Effector memory CD8-positive, alpha-beta T cell (primary cell): ENCODE measurements around the gene ABCC9.

Experiments used
- ATAC-seq: fragments of 150-1000 bp; cut with Tn5 transposase; replicated peaks from 2 replicates; pipeline ENCODE4 v1.10.0; 2021; ENCODE audit warnings: mild to moderate bottlenecking, moderate library complexity
- DNase-seq, 3 experiments: peaks; one replicate each; pipeline ENCODE4 v3.0.0; 2021
- H3K27ac Mint-ChIP-seq, 2 donors: one replicate each; pipeline ENCODE4 v1.8.0; 2022; ENCODE audit warnings: mild to moderate bottlenecking in 2 of 2, mixed read lengths in 2 of 2, moderate library complexity in 2 of 2
- H3K27me3 Mint-ChIP-seq, 2 donors: one replicate each; pipeline ENCODE4 v1.8.0; 2022; ENCODE audit warnings: mixed read lengths in 2 of 2
- H3K36me3 Mint-ChIP-seq: one replicate; pipeline ENCODE4 v1.8.0; 2022; ENCODE audit warnings: mild to moderate bottlenecking, moderate library complexity, mixed read lengths; ENCODE audit not compliant: insufficient read depth
- H3K4me1 Mint-ChIP-seq, 2 donors: one replicate each; pipeline ENCODE4 v1.8.0; 2022; ENCODE audit warnings: low read depth in 2 of 2, mixed read lengths in 2 of 2
- H3K4me3 Mint-ChIP-seq, 2 donors: one replicate each; pipeline ENCODE4 v1.8.0; 2022; ENCODE audit warnings: mild to moderate bottlenecking in 2 of 2, mixed read lengths in 2 of 2, moderate library complexity in 2 of 2
- H3K9me3 Mint-ChIP-seq, 2 donors: one replicate each; pipeline ENCODE4 v1.8.0; 2022; ENCODE audit warnings: mixed read lengths in 2 of 2

The ABCC9 gene

DNA sequence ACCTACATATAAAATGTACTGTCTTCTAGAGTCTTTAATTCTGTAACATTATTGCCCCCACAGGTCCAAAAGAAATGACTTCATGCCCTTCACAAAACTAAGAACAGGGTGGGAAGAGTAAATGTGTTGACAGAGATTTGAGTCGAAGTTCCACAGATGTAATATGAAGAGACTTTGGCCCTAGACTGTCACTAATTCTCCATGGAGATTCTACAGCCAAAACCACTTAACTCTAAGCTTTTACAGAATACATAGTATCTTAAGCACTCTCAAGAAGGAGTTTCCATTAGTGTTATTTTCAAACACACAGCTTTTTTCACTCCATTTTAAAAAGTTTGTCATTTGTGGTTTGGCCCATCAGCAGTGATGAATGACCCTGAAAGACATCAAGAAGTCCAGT, 56.3 kb downstream of the ABCC9 start:
- Mint-ChIP-seq H3K9me3 (peaks cover 0 to 2% of the 10 kb centered on the region in 2 donors), H3K4me1 (no peaks in the 10 kb centered on the region), H3K27ac (no peak overlapping the region), H3K4me3 (no peak overlapping the region), H3K36me3 (no peaks in the 10 kb centered on the region), H3K27me3 (peaks cover 0 to 5% of the 10 kb centered on the region in 2 donors)
- no peak for DNase-seq
- ATAC-seq: no peak

DNA sequence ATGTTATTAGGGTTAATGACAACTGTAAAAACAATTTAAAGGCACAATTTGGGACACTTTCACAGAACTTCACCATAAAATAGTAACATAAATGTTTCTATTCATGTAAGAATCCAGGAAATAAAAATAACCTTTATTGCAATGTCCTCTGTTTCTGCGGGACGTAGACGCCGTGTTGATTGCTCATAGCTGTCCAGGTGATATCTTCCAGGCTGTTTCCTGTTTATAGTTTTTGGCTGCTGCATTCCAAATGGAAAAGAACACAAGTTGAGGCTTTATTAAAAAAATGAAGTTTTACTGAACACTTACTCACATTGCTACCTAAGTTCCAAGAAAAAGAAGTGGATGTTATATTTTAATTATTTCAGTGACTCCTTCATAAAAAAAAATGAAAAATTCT, 58.6 kb downstream of the ABCC9 start:
- no peak overlapping the region for H3K4me3 Mint-ChIP-seq
- no peaks in the 10 kb centered on the region for H3K36me3 Mint-ChIP-seq
- H3K27me3 Mint-ChIP-seq: peaks cover 0 to 5% of the 10 kb centered on the region in 2 donors
- no peaks in the 10 kb centered on the region for H3K9me3 Mint-ChIP-seq
- ATAC-seq (no peak), DNase-seq (no peak)
- H3K27ac Mint-ChIP-seq: no peak overlapping the region
- no peaks in the 10 kb centered on the region for H3K4me1 Mint-ChIP-seq

DNA sequence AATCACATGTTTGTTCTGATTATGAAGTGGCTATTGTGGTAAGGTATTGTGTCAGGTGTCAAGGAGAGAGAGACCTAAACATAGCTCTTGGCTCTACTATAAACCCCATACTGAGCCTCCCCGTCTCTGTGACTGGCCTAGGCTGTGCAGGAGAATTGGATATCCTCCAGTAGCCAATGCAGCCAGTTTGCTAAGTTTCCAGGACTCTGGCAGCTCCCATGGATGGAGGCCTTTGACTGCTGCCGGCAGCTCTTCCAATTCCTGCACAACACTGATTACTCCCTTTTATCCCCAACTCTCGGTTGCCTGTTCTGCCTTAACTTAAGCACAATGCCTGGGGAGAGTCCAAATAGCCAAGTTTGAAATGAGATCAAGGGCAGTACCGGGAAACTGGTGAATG, 59.3 kb downstream of the ABCC9 start:
- H3K27me3 Mint-ChIP-seq: peaks cover 0 to 5% of the 10 kb centered on the region in 2 donors
- ATAC-seq (no peak), DNase-seq (no peak)
- H3K9me3 Mint-ChIP-seq: no peaks in the 10 kb centered on the region
- H3K4me1 Mint-ChIP-seq: no peaks in the 10 kb centered on the region
- H3K36me3 Mint-ChIP-seq: no peaks in the 10 kb centered on the region
- H3K4me3 Mint-ChIP-seq: no peak overlapping the region
- H3K27ac Mint-ChIP-seq: no peak overlapping the region

DNA sequence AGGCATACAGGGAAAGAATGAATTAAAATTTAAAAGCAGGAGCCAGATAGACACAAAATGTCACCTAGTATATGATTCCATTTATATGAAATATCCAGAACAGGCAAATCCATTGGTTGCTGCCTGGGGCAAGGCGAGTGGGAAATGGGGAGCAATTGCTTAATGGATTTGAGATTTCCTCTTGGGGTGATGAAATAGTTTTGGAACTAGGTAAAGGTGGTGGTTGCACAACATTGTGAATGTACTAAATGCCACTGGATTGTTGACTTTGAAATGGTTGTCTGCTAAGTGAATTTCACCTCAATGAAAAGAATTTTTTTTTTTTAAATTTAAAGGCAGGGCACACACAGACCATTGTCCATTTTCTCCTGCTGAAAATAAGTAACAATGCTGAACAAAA, 61.9 kb downstream of the ABCC9 start:
- DNase-seq (no peak), ATAC-seq (no peak)
- H3K9me3 Mint-ChIP-seq: no peaks in the 10 kb centered on the region
- peaks cover 0 to under 1% of the 10 kb centered on the region in 2 donors for H3K27me3 Mint-ChIP-seq
- no peaks in the 10 kb centered on the region for H3K4me1 Mint-ChIP-seq
- H3K4me3 Mint-ChIP-seq: no peak overlapping the region
- no peaks in the 10 kb centered on the region for H3K36me3 Mint-ChIP-seq
- H3K27ac Mint-ChIP-seq: no peak overlapping the region

DNA sequence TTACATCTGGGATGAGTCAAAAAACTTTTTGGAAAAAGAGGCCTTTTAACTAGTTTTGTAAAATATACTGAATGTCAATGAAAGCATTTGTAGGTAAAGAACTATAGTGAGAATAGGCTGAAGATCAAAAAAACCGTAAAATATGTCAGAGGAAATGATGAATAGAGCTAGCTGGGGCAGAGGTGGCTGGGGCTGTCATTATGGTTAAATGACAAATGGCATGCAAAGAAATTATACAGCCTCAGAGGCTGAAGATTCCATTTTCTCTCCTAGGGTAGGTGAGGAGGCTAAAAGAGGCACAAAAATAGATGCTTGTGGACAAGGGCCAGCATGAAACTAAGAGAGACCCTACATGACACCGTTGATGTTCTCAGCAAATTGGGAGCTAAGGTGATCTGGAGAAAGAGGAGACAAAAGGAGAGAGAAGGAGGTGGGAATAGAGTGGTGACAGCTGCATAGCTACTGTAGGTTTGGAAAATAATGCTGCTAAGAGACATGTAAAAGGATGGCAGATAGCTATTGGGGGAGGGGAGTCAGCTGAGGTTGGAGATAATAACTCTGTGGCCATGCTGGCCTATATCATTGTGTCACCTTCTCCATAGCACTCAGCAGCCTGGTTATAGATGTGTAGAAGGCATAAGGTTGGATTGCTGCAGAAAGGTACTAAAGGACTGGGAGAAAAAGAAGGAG, 63.8 kb downstream of the ABCC9 start:
- no peaks in the 10 kb centered on the region for H3K4me1 Mint-ChIP-seq
- no peaks in the 10 kb centered on the region for H3K9me3 Mint-ChIP-seq
- DNase-seq (no peak), ATAC-seq (no peak)
- H3K36me3 Mint-ChIP-seq: no peaks in the 10 kb centered on the region
- H3K4me3 Mint-ChIP-seq: no peak overlapping the region
- no peak overlapping the region for H3K27ac Mint-ChIP-seq
- no peaks in the 10 kb centered on the region for H3K27me3 Mint-ChIP-seq

DNA sequence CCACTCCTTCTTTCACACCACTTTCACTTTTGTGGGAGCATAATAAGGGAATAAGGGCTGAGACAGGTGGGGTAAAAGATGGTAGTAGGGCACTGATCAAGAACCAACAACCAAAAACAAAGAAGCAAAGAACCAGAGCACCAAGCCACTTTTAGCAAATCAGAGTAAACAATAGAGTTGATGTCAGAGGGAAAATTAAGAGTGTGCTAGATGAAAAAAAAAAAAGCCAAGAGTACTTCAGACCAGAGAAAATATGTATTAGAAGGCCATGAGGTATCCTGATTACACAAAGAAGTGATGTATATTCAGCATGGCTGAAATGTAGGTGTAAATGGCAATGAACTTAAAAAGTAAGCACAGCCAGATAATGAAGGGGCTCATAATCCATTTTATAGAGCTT, 75.4 kb downstream of the ABCC9 start:
- Mint-ChIP-seq H3K9me3 (no peaks in the 10 kb centered on the region), H3K4me1 (no peaks in the 10 kb centered on the region), H3K27ac (no peak overlapping the region), H3K27me3 (no peaks in the 10 kb centered on the region), H3K36me3 (no peaks in the 10 kb centered on the region), H3K4me3 (no peak overlapping the region)
- ATAC-seq (no peak), DNase-seq (no peak)

DNA sequence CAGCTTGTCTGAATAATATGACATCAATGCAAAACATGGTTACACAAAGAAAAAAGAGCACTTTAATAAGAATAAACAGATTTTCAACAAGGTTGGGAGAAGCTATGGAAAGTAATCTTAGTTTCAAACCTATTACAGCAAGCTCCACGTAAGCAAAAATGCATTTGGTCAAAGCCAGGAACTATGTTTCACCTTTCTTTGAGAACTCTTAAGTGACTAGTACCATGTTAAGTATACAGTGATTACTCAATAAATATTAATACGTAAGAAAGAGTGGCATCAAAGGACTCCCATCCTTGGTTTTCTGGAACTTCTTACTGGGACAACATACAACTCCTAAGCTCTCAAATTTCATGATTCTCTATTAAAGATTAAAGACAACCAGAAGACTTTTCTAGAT, 80.7 kb downstream of the ABCC9 start:
- no peaks in the 10 kb centered on the region for H3K27me3 Mint-ChIP-seq
- no peak overlapping the region for H3K4me3 Mint-ChIP-seq
- no peak for ATAC-seq
- DNase-seq: no peak
- H3K36me3 Mint-ChIP-seq: no peaks in the 10 kb centered on the region
- peaks cover 0 to 2% of the 10 kb centered on the region in 2 donors for H3K9me3 Mint-ChIP-seq
- no peak overlapping the region for H3K27ac Mint-ChIP-seq
- no peaks in the 10 kb centered on the region for H3K4me1 Mint-ChIP-seq

DNA sequence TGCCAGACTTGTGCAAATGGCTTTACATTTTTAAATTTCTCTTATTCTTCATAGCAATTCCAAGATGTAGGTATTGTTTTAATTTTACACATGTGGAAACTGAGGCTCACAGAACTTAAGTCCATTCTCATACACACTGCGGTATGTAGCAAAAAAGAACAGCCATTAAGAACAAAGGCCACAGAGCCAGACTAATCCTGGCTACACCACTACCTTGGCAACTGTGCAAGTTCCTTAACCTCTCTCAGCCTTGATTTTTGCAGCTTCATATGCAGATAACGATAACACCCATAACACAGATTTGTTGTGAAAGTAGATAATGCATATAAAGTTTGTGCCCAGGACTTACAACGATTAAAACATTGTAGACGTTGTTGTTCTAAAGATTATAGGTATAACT, 81.1 kb downstream of the ABCC9 start:
- Mint-ChIP-seq H3K4me3 (no peak overlapping the region), H3K4me1 (no peaks in the 10 kb centered on the region), H3K9me3 (peaks cover 0 to 2% of the 10 kb centered on the region in 2 donors), H3K36me3 (no peaks in the 10 kb centered on the region), H3K27me3 (no peaks in the 10 kb centered on the region), H3K27ac (no peak overlapping the region)
- ATAC-seq (no peak), DNase-seq (no peak)

DNA sequence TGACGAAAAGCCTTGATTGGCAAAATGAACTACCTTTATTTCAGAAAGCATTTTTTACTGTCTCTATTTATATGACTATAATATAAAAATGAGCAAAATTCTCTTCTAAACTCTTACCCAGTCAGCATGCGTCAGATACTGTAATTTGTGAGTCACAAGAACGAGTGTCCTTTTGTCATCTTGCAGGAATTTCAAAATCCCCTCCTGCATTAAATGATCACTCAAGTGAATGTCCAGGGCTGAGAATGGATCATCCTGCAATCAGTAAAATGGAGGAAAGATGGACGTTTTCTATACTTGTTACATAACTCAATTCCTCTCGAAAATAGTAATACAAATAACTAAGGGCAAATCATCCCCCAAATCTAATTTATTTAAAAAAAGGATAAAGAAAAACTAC, 89.0 kb downstream of the ABCC9 start:
- H3K9me3 Mint-ChIP-seq: no peaks in the 10 kb centered on the region
- ATAC-seq (no peak), DNase-seq (no peak)
- no peaks in the 10 kb centered on the region for H3K36me3 Mint-ChIP-seq
- H3K27me3 Mint-ChIP-seq: peaks cover 0 to 7% of the 10 kb centered on the region in 2 donors
- H3K4me1 Mint-ChIP-seq: no peaks in the 10 kb centered on the region
- no peak overlapping the region for H3K4me3 Mint-ChIP-seq
- H3K27ac Mint-ChIP-seq: no peak overlapping the region

DNA sequence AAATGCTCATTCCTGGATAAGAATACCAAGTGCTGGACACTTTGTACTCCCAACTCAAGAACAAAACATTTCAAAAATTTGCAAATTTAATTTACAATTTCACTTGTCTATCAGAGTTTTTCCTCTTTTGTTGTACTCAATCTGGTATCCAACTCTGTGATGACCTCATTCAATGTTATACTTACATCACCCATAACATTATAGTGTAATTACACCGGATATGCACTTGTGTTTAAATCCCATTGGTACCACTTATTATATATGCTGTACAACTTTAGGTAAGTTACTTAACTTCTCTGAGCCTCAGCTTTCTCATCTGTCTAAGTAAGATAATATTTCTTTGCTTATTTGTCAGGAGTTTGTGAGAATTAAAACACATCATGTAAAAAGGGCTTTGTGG, 90.1 kb downstream of the ABCC9 start:
- Mint-ChIP-seq H3K27ac (no peak overlapping the region), H3K27me3 (peaks cover 0 to 7% of the 10 kb centered on the region in 2 donors), H3K36me3 (no peaks in the 10 kb centered on the region), H3K4me3 (no peak overlapping the region), H3K9me3 (no peaks in the 10 kb centered on the region), H3K4me1 (no peaks in the 10 kb centered on the region)
- DNase-seq (no peak), ATAC-seq (no peak)

DNA sequence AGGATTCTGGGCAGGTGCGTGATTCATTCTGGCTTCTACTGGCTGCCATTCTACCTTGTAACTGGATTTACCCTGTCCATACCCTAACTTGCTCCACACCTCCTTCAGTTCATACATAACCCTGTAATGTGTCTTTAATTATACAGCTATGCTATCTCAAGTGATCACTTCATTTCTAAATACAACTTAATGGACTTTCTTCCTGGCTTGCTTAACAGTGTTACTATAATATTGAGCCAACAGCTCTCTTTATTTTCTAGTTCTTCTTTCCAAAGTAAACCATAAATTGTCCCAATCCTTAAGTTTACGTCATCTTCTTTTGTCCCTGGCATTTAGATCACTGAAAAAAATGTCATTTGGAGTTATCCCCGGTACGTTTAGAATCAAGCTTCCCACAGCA, 90.8 kb downstream of the ABCC9 start:
- Mint-ChIP-seq H3K27me3 (peaks cover 0 to 7% of the 10 kb centered on the region in 2 donors), H3K4me1 (no peaks in the 10 kb centered on the region), H3K9me3 (no peaks in the 10 kb centered on the region), H3K4me3 (no peak overlapping the region), H3K27ac (no peak overlapping the region), H3K36me3 (no peaks in the 10 kb centered on the region)
- DNase-seq (no peak), ATAC-seq (no peak)

DNA sequence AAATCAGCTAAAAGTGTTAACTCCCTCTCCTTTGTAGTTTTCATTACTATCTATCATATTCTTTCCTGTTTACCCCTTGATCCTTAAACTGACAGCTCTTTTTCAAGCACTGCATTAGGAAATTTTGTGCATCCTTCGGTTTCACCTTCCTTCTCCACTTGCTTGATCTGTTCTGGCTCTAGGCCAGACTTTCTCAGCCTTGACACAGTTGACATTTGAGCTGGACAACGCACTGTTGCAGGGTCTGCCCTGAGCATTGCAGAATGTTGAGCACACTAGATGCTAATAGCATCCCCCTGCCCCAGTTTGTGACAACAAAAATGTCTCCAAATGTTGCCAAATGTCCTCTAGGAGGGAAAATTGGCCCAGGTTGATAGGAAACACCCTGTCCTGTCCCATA, 91.3 kb downstream of the ABCC9 start:
- ATAC-seq (no peak), DNase-seq (no peak)
- Mint-ChIP-seq H3K36me3 (no peaks in the 10 kb centered on the region), H3K27ac (no peak overlapping the region), H3K27me3 (peaks cover 0 to 7% of the 10 kb centered on the region in 2 donors), H3K9me3 (no peaks in the 10 kb centered on the region), H3K4me3 (no peak overlapping the region), H3K4me1 (no peaks in the 10 kb centered on the region)

DNA sequence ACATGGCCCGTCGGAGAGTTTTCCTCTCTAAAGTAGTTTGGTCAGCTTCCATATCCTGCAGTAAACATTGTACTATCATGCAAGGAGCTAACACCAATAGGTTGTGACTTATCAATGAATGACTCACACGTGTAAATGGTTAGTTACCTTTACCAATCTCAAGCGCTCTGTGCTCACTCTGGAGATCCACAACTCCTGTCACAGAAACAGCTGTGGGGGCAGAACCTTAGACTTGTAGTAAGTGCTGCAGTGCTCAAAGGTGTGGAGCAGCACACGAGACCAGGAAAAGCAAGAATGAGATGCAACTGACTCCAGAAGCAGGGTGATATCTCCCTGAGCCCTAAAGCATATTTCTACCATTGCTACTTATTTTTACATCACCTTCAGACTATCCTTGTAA, 93.0 kb downstream of the ABCC9 start:
- Mint-ChIP-seq H3K27ac (no peak overlapping the region), H3K9me3 (no peaks in the 10 kb centered on the region), H3K4me1 (no peaks in the 10 kb centered on the region), H3K36me3 (no peaks in the 10 kb centered on the region), H3K27me3 (peaks cover 0 to 7% of the 10 kb centered on the region in 2 donors), H3K4me3 (no peak overlapping the region)
- DNase-seq: no peak
- ATAC-seq: no peak

DNA sequence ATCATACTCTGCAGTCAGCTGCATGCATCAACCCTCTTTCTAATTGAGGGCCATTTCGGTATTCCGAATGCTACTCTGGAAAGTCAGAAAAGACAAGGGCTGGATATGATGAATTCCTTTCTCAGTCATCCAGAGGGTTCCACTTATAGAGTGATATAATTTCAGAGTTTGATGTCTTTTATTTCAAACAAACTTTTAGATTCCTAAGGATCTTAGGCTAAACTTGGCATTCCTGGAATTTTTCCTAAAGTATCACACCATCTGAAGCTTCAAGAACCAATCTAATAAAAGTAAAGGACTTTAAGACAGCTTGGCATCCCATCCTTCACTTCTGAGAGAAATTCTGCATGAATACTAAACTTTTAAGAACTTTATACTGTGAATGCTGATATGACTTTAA, 97.4 kb downstream of the ABCC9 start:
- Mint-ChIP-seq H3K4me1 (no peaks in the 10 kb centered on the region), H3K4me3 (no peak overlapping the region), H3K9me3 (no peaks in the 10 kb centered on the region), H3K36me3 (no peaks in the 10 kb centered on the region), H3K27me3 (peaks cover 6 to 15% of the 10 kb centered on the region in 2 donors), H3K27ac (no peak overlapping the region)
- ATAC-seq (no peak), DNase-seq (no peak)

DNA sequence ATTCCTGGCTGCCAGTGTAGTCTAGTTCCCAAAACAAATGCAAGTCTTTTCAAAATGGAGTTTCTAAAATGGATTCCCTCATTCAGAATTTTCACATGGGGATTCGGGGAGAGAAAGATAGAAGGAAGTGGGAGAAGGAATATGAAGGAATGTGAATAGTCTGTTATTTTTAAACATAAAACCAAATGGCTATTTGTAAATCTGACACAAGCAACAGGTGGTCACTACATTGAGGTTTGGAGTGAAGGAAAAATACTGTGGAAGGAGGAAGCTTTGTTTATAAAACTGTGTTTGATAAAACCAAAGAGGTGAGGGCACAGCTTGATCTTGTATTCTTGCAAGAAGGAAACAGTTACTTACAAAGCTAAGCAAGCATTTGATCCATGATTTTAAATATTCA, 101.5 kb downstream of the ABCC9 start:
- DNase-seq (no peak), ATAC-seq (no peak)
- H3K27me3 Mint-ChIP-seq: peaks cover 6 to 8% of the 10 kb centered on the region in 2 donors
- H3K27ac Mint-ChIP-seq: no peak overlapping the region
- no peaks in the 10 kb centered on the region for H3K4me1 Mint-ChIP-seq
- no peak overlapping the region for H3K4me3 Mint-ChIP-seq
- H3K36me3 Mint-ChIP-seq: no peaks in the 10 kb centered on the region
- no peaks in the 10 kb centered on the region for H3K9me3 Mint-ChIP-seq
